Midbrain (tissue), 1 donor: ENCODE measurements around the gene ZYX.

Experiments
- DNase-seq: peaks from one replicate; lab custom pipeline; 2025; lab: John Stamatoyannopoulos, UW

ZYX gene

GRCh38 chr7:143363016-143363937 is 17.9 kb upstream of the ZYX start:
- no peak for DNase-seq

DNA sequence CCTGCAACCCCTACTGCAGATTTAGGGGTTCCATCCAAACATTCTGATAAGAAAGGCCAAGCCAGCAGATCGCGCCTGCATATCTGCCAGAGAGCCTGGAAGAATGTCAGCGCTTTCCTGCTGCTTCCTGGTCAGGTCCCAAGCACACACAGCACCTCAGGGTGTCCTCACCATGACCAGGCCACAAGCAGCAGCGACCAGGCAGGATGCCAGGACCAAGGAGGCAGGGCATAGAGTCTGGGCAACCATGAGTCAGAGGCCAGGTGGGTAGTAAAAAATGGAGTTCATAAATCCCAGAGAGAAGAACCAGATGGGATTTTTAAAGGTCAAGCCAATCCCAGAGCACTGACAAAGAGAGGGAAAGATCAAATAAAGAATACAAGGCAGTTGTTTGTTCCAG is 13.2 kb upstream of the ZYX start:
- no peak for DNase-seq

- no peak for DNase-seq
Measured at GRCh38 chr7:143368387-143368786, 12.8 kb upstream of the ZYX start.

- no peak for DNase-seq
Measured at GRCh38 chr7:143369678-143370651, 11.2 kb upstream of the ZYX start.

- peak; percentile 86 for DNase-seq
Measured at GRCh38 chr7:143372070-143372469, 9.1 kb upstream of the ZYX start.

GRCh38 chr7:143373255-143373794 is 7.8 kb upstream of the ZYX start:
- DNase-seq = no peak

DNA sequence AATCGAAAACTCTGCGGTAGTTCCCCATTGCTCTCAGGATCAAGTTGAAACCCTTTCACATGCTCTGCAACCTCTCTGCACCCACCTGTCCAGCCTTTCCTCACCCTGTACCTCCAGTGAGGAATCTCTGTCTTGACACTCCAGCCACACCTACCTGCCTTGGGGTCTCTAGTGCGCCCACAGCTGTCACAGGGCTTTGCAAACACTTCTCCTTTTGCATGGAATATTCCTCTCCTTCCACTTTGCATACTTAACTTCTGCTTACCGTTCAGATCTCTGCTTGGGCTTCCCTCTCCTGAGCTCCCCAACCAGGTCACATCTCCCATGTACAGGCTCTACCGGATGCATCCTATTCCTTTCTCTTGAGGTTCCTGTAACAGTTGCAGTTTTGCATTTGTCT is 6.6 kb upstream of the ZYX start:
- no peak for DNase-seq

- DNase-seq = no peak
Measured at GRCh38 chr7:143375298-143376034, 5.7 kb upstream of the ZYX start.

- no peak for DNase-seq
Measured at GRCh38 chr7:143376396-143376795, 4.7 kb upstream of the ZYX start.

DNA sequence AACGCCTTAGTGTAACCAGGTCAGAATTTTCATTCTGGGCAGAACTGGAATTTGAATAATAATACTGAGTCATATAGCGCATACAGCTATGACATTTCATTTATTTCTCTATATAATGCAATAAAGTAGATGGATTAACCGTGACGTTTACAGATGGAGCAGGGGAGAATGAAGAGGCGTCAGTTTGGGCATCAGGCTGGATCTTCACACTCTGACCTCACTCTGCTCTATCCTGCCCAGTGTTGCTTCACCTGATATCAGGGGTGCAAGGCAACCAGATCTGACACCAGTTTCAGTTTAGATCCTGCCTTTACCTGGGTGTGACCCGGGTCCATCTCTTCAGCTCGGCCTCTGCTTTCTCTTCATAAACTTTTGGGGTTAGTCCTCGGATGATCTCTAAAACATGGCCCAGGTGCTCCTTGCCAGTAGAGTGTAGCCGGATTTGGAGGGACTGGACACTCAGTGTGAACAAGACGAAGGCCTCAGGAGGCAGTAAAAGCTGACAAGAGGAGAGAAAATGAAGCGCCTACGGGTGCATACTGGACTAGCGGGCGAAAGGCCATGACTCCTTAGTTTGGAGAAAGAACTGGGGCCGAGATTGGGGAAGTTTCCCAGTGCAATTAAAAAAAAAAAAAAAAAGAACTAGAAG is 1.4 kb upstream of the ZYX start:
- DNase-seq = no peak

DNA sequence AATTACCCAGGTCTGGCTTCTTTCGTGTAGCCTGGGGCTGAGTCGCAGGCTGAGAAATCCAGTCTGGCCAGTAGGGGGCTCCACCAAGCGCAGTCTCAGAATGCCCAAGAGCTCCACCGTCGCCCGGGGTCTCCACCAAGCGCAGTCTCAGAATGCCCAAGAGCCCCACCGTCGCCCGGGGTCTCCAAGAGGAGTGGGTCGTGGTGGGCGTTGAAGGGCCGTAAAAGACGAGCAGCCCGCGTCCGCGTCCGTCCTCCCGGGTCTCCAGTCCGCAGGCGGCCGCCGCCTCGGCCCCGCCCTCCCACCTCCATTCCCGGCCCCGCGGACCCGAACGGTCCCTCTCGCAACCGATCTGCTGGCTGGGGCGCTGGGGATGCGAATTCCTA is 892 bp upstream of the ZYX start:
- peak; percentile 91 for DNase-seq

GRCh38 chr7:143381427-143382125 is 431 bp downstream of the ZYX start:
- peak; percentile 16 for DNase-seq

DNA sequence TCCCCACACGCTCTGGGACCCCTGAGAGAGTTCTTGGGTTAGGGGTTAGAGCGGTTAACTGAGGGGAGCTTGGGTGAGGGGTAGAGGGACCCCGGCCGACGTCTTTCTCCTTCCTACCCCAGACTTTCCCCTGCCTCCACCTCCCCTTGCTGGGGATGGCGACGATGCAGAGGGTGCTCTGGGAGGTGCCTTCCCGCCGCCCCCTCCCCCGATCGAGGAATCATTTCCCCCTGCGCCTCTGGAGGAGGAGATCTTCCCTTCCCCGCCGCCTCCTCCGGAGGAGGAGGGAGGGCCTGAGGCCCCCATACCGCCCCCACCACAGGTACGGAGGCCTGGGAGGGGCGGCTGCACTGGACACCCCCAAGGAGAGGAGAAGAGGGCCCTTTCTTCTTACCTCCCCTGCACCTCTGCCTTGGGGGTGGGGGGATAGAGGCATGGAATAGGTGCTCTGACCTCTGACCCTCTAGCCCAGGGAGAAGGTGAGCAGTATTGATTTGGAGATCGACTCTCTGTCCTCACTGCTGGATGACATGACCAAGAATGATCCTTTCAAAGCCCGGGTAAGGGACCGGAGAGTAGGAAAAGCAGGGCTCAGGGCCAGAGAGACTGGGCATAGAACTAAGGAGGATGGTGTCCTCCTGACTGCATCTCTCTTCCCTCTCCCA is 1.1 kb downstream of the ZYX start:
- DNase-seq = no peak

GRCh38 chr7:143382791-143383641 is 1.9 kb downstream of the ZYX start:
- no peak for DNase-seq

- DNase-seq = no peak
Measured at GRCh38 chr7:143383642-143383957, 2.5 kb downstream of the ZYX start.

- DNase-seq = no peak
Measured at GRCh38 chr7:143384148-143384547, 3.0 kb downstream of the ZYX start.

DNA sequence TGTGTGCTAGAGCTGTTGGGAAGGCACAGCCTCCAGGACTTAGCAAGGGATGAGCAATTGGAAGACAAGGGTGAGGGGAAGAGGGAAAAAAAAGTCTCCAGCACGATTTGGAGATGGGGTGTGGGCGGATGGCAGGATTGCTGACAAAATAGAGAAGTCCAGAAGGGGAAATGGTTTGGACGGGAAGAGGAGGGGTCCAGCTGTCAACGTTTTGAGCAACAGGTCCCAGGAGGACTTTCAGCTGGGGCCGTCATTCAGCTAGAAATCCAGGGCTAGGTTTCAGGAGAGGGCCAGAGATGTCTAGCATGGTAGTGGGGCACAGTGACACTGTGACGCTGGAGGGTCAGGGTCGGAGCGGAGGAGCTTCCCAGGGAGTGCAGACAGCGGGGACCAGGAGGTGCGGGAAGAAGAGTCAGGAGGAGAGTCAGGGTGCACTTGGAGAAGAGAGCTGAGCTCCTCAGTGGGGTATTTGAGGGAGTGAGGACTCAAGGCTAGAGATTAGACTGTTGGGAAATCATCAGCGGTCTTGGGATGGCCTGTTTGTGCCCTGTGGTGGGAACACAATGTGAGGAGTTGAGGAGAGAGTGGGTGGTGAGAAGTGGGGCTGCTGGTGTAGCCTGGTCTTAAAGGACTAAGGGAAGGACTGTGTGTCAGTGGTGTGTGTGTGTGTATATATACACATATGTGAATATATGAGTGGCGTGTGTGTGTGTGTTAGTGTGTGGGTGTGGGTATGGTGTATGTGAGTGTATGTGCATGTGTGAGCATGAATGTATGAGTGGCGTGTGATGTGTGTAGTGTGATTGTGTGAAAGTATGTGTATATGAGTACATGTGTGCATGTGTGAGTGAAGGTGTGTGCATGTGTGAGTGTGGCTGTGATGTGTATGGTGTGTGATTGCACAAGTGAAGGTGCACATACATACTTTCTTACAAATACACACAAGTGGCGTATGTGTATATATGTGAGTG is 3.8 kb downstream of the ZYX start:
- DNase-seq = peak; percentile 5
